ENCODE results near the gene DIO3. TPM values are rescaled to one million over a fixed set of nuclear protein-coding genes. Genes with fewer than 3 reads are reported as not detected.

Gene DIO3
- total RNA-seq, 1 donor from 2014 or later, result not detected

- Histone ChIP-seq H3K4me3 (ENCODE audit: low read depth, low read length) (no peak overlapping the region), H3K36me3 (ENCODE audit: control insufficient read depth, insufficient read depth, low read length) (no peaks in the 10 kb centered on the region), H3K27me3 (ENCODE audit: control insufficient read depth, insufficient read depth, low read length) (peaks cover 3% of the 10 kb centered on the region)
- DNase-seq (ENCODE audit: low read depth) (no peak), FAIRE-seq (no peak)
- TF ChIP-seq CTCF (IDR thresholded peaks at IDR 0.05; ENCODE audit: insufficient read depth, low read length, severe bottlenecking), result no peak
Measured at GRCh38 chr14:101527987-101528386, 33.3 kb upstream of the DIO3 start.

GRCh38 chr14:101529079-101529478, 32.2 kb upstream of the DIO3 start:
- no peak overlapping the region for H3K4me3 ChIP-seq (ENCODE audit: low read depth, low read length)
- no peak for FAIRE-seq
- H3K36me3 ChIP-seq (ENCODE audit: control insufficient read depth, insufficient read depth, low read length), result no peaks in the 10 kb centered on the region
- TF ChIP-seq CTCF (IDR thresholded peaks at IDR 0.05; ENCODE audit: insufficient read depth, low read length, severe bottlenecking), result no peak
- peaks cover 3% of the 10 kb centered on the region for H3K27me3 ChIP-seq (ENCODE audit: control insufficient read depth, insufficient read depth, low read length)
- DNase-seq (ENCODE audit: low read depth), result no peak

- no peak for DNase-seq (ENCODE audit: low read depth)
- TF ChIP-seq CTCF (IDR thresholded peaks at IDR 0.05; ENCODE audit: insufficient read depth, low read length, severe bottlenecking), result no peak
Measured at GRCh38 chr14:101534198-101534597, 27.1 kb upstream of the DIO3 start.

DNA sequence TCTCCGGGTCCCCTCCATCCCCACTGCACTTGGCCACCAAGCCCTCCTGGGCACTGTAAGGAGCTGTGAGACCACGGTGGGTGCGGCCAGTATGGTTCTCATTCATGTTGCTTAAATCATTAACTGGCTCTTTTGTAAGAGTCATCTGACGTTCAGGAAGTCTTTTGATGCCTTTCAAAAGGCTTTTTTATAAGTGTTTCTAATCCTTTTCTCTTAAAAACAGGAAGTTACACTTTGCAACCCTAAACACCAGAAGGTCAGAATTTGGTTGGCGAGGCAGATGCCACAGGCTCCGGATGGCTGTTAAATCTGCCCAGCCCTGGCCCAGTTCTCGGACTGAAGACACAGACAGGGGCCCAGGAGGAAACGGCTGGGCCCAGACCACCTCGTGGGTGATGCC, 26.1 kb upstream of the DIO3 start:
- H3K36me3 ChIP-seq (ENCODE audit: control insufficient read depth, insufficient read depth, low read length), result no peaks in the 10 kb centered on the region
- H3K4me3 ChIP-seq (ENCODE audit: low read depth, low read length), result no peak overlapping the region
- DNase-seq (ENCODE audit: low read depth) (no peak), FAIRE-seq (no peak)
- no peak for TF ChIP-seq CTCF (IDR thresholded peaks at IDR 0.05; ENCODE audit: insufficient read depth, low read length, severe bottlenecking)
- H3K27me3 ChIP-seq (ENCODE audit: control insufficient read depth, insufficient read depth, low read length), result no peaks in the 10 kb centered on the region

More at GRCh38 chr14:101534198-101534597, 27.1 kb upstream of the DIO3 start:
- no peak overlapping the region for H3K4me3 ChIP-seq (ENCODE audit: low read depth, low read length)
- H3K36me3 ChIP-seq (ENCODE audit: control insufficient read depth, insufficient read depth, low read length), result no peaks in the 10 kb centered on the region
- no peak for FAIRE-seq
- no peaks in the 10 kb centered on the region for H3K27me3 ChIP-seq (ENCODE audit: control insufficient read depth, insufficient read depth, low read length)

- no peaks in the 10 kb centered on the region for H3K27me3 ChIP-seq (ENCODE audit: control insufficient read depth, insufficient read depth, low read length)
- TF ChIP-seq CTCF (IDR thresholded peaks at IDR 0.05; ENCODE audit: insufficient read depth, low read length, severe bottlenecking), result no peak
- no peak overlapping the region for H3K4me3 ChIP-seq (ENCODE audit: low read depth, low read length)
- FAIRE-seq (no peak), DNase-seq (ENCODE audit: low read depth) (no peak)
- H3K36me3 ChIP-seq (ENCODE audit: control insufficient read depth, insufficient read depth, low read length), result no peaks in the 10 kb centered on the region
Measured at GRCh38 chr14:101535701-101536207, 25.5 kb upstream of the DIO3 start.

- FAIRE-seq (no peak), DNase-seq (ENCODE audit: low read depth) (no peak)
- no peak overlapping the region for H3K4me3 ChIP-seq (ENCODE audit: low read depth, low read length)
- TF ChIP-seq CTCF (IDR thresholded peaks at IDR 0.05; ENCODE audit: insufficient read depth, low read length, severe bottlenecking), result no peak
- H3K27me3 ChIP-seq (ENCODE audit: control insufficient read depth, insufficient read depth, low read length), result no peaks in the 10 kb centered on the region
- no peaks in the 10 kb centered on the region for H3K36me3 ChIP-seq (ENCODE audit: control insufficient read depth, insufficient read depth, low read length)
Measured at GRCh38 chr14:101537286-101537685, 24.0 kb upstream of the DIO3 start.
